HEK293 (cell line): Measurements from ENCODE around the gene TNS1.

ENCODE experiments used
- CTCF ChIA-PET: fragments of 350-600 bp; formaldehyde crosslinking; extraction: SDS; loops from one replicate; lab custom pipeline; 2021; ENCODE audit warnings: antibody characterized with exemption; lab: Yijun Ruan, JAX
- POLR2A ChIA-PET: fragments of 300-600 bp; formaldehyde crosslinking; extraction: SDS; loops from one replicate; lab custom pipeline; 2020; ENCODE audit warnings: antibody characterized with exemption, inconsistent platforms; lab: Yijun Ruan, JAX
- H3K27ac ChIP-seq: fragments of 200-500 bp; sonication (Bioruptor generic); 2 replicates; pipeline ENCODE4 v1.5.1; 2014; ENCODE audit warnings: low read depth, low read length, control low read depth, inconsistent platforms; ENCODE audit errors: extremely low read depth
- H3K36me3 ChIP-seq, 2 experiments: fragments of 200-500 bp in 1 of 2; sonication (Bioruptor generic) in 1 of 2; 1 replicate in 1 of 2; 2 replicates in 1 of 2; pipeline ENCODE4 v1.5.1; 2014 to 2017; ENCODE audit warnings: inconsistent platforms in 2 of 2, low read length in 2 of 2; ENCODE audit not compliant: control insufficient read depth in 2 of 2, insufficient read depth in 1 of 2
- H3K4me1 ChIP-seq: fragments of 200-500 bp; sonication (Bioruptor generic); 2 replicates; pipeline ENCODE4 v1.5.1; 2014; ENCODE audit warnings: mild to moderate bottlenecking, low read length, inconsistent platforms; ENCODE audit not compliant: control insufficient read depth, insufficient read depth
- H3K4me3 ChIP-seq: 2 replicates; pipeline ENCODE4 v1.5.1; 2011; ENCODE audit warnings: low read depth, mild to moderate bottlenecking, control low read depth, low read length, moderate library complexity
- H3K9me3 ChIP-seq: fragments of 200-500 bp; sonication (Bioruptor generic); 2 replicates; pipeline ENCODE4 v1.5.1; 2014; ENCODE audit warnings: low read depth, low read length, inconsistent platforms; ENCODE audit not compliant: control insufficient read depth, insufficient read depth
- BCL11B ChIP-seq: fragments of 450-650 bp; formaldehyde crosslinking; IDR thresholded peaks from 2 replicates; pipeline ENCODE4 v1.5.1; 2016; ENCODE audit warnings: low read depth, missing biosample characterization, missing genetic modification characterization
- FEZF1 ChIP-seq: fragments of 450-650 bp; formaldehyde crosslinking; IDR thresholded peaks from 2 replicates; pipeline ENCODE4 v1.5.1; 2016; ENCODE audit warnings: missing biosample characterization, missing genetic modification characterization
- GFI1B ChIP-seq: fragments of 450-650 bp; formaldehyde crosslinking; IDR thresholded peaks from 2 replicates; pipeline ENCODE4 v1.5.1; 2016; ENCODE audit warnings: missing biosample characterization, missing genetic modification characterization
- GLIS1 ChIP-seq: fragments of 450-650 bp; formaldehyde crosslinking; IDR thresholded peaks from 2 replicates; pipeline ENCODE4 v1.5.1; 2016; ENCODE audit warnings: missing biosample characterization, missing genetic modification characterization
- KLF7 ChIP-seq: fragments of 450-650 bp; formaldehyde crosslinking; IDR thresholded peaks from 2 replicates; pipeline ENCODE4 v1.5.1; 2016; ENCODE audit warnings: missing biosample characterization, missing genetic modification characterization, borderline replicate concordance
- PRDM1 ChIP-seq: fragments of 450-650 bp; formaldehyde crosslinking; IDR thresholded peaks from 2 replicates; pipeline ENCODE4; 2016; ENCODE audit warnings: missing biosample characterization, missing genetic modification characterization
- SALL2 ChIP-seq: fragments of 450-650 bp; formaldehyde crosslinking; IDR thresholded peaks from 2 replicates; pipeline ENCODE4 v1.5.0; 2017; ENCODE audit warnings: missing biosample characterization, mild to moderate bottlenecking, missing genetic modification characterization, borderline replicate concordance
- SCRT1 ChIP-seq: fragments of 450-650 bp; formaldehyde crosslinking; IDR thresholded peaks from 2 replicates; pipeline ENCODE4 v1.5.1; 2016; ENCODE audit warnings: missing biosample characterization, missing genetic modification characterization, borderline replicate concordance
- TCF7L2 ChIP-seq: IDR thresholded peaks from 2 replicates; pipeline ENCODE4 v1.6.1; 2011; ENCODE audit warnings: low read depth, mild to moderate bottlenecking, inconsistent platforms, low read length, moderate library complexity, borderline replicate concordance
- ZBTB17 ChIP-seq: fragments of 450-650 bp; formaldehyde crosslinking; IDR thresholded peaks from 2 replicates; pipeline ENCODE4 v1.5.1; 2016; ENCODE audit warnings: missing biosample characterization, missing genetic modification characterization
- ZBTB21 ChIP-seq: fragments of 450-650 bp; formaldehyde crosslinking; IDR thresholded peaks from 2 replicates; pipeline ENCODE4 v1.5.1; 2017; ENCODE audit warnings: missing biosample characterization, missing genetic modification characterization
- ZBTB48 ChIP-seq: fragments of 450-650 bp; formaldehyde crosslinking; IDR thresholded peaks from 2 replicates; pipeline ENCODE4 v1.5.1; 2016; ENCODE audit warnings: missing biosample characterization, missing genetic modification characterization
- ZBTB7A ChIP-seq: fragments of 450-650 bp; formaldehyde crosslinking; IDR thresholded peaks from 2 replicates; pipeline ENCODE4 v1.5.1; 2016; ENCODE audit warnings: low read depth, missing biosample characterization, missing genetic modification characterization
- ZNF16 ChIP-seq: fragments of 450-650 bp; formaldehyde crosslinking; IDR thresholded peaks from 2 replicates; pipeline ENCODE4 v1.5.1; 2016; ENCODE audit warnings: low read depth, missing biosample characterization, missing genetic modification characterization
- ZNF311 ChIP-seq: fragments of 450-650 bp; formaldehyde crosslinking; IDR thresholded peaks from 2 replicates; pipeline ENCODE4 v1.5.1; 2017; ENCODE audit warnings: missing biosample characterization, missing genetic modification characterization, borderline replicate concordance
- ZNF501 ChIP-seq: fragments of 450-650 bp; formaldehyde crosslinking; IDR thresholded peaks from 2 replicates; pipeline ENCODE4 v1.5.1; 2016; ENCODE audit warnings: missing biosample characterization, missing genetic modification characterization
- ZNF514 ChIP-seq: fragments of 450-650 bp; formaldehyde crosslinking; IDR thresholded peaks from 2 replicates; pipeline ENCODE4 v1.5.1; 2016; ENCODE audit warnings: missing biosample characterization, missing genetic modification characterization
- ZNF571 ChIP-seq: fragments of 450-650 bp; formaldehyde crosslinking; IDR thresholded peaks from 2 replicates; pipeline ENCODE4 v1.5.0; 2017; ENCODE audit warnings: missing biosample characterization, missing genetic modification characterization
- ZNF580 ChIP-seq: fragments of 450-650 bp; formaldehyde crosslinking; IDR thresholded peaks from 2 replicates; pipeline ENCODE4 v1.5.1; 2016; ENCODE audit warnings: missing biosample characterization, missing genetic modification characterization
- ZNF621 ChIP-seq: fragments of 450-650 bp; formaldehyde crosslinking; IDR thresholded peaks from 2 replicates; pipeline ENCODE4 v1.5.1; 2017; ENCODE audit warnings: missing biosample characterization, missing genetic modification characterization
- ZNF777 ChIP-seq: fragments of 450-650 bp; formaldehyde crosslinking; IDR thresholded peaks from 2 replicates; pipeline ENCODE4 v1.5.1; 2017; ENCODE audit warnings: missing biosample characterization, missing genetic modification characterization, borderline replicate concordance
- ZNF792 ChIP-seq: fragments of 450-650 bp; formaldehyde crosslinking; IDR thresholded peaks from 2 replicates; pipeline ENCODE4 v1.5.1; 2016; ENCODE audit warnings: missing biosample characterization, missing genetic modification characterization
- ZNF830 ChIP-seq: fragments of 450-650 bp; IDR thresholded peaks from 2 replicates; pipeline ENCODE4 v1.5.0; 2018; ENCODE audit warnings: missing biosample characterization, missing genetic modification characterization, low read depth, mild to moderate bottlenecking, moderate library complexity
- ZXDB ChIP-seq: fragments of 450-650 bp; formaldehyde crosslinking; IDR thresholded peaks from 2 replicates; pipeline ENCODE4 v1.5.1; 2016; ENCODE audit warnings: missing biosample characterization, missing genetic modification characterization
- TF ChIP-seq, protein P1 (sequence below): fragments of 450-650 bp; formaldehyde crosslinking; IDR thresholded peaks from 2 replicates; pipeline ENCODE4; 2016; ENCODE audit warnings: missing biosample characterization, missing genetic modification characterization
- TF ChIP-seq, protein P2 (sequence below): fragments of 450-650 bp; formaldehyde crosslinking; IDR thresholded peaks from 2 replicates; pipeline ENCODE4 v1.5.1; 2017; ENCODE audit warnings: missing biosample characterization, mild to moderate bottlenecking, missing genetic modification characterization, moderate library complexity
- TF ChIP-seq, protein P3 (sequence below): fragments of 450-650 bp; formaldehyde crosslinking; IDR thresholded peaks from 2 replicates; pipeline ENCODE4 v1.5.1; 2016; ENCODE audit warnings: missing biosample characterization, missing genetic modification characterization

Gene TNS1

GRCh38 chr2:217834744-217835513 lies 167.9 kb downstream of the TNS1 start:
- CTCF ChIA-PET, result interaction anchor here (0.6 to 1.2 kb wide), 3 partner anchors 43 to 172 kb away, joined by 3 to 4 read pairs (median 3); no protein-coding TSS in a partner anchor
- Histone ChIP-seq H3K9me3 (no peaks in the 10 kb centered on the region), H3K4me1 (no peaks in the 10 kb centered on the region), H3K27ac (no peak overlapping the region), H3K4me3 (no peak overlapping the region), H3K36me3 (no peaks in the 10 kb centered on the region)
- POLR2A ChIA-PET, result no interaction called here
- TF ChIP-seq ZBTB21 (no peak), ZNF571 (tag by site-specific recombination) (no peak), ZNF580 (tag by site-specific recombination) (no peak), ZNF311 (tag by site-specific recombination) (no peak), KLF7 (tag by site-specific recombination) (no peak), ZNF501 (tag by site-specific recombination) (no peak), GLIS1 (tag by site-specific recombination) (no peak), BCL11B (no peak), FEZF1 (tag by site-specific recombination) (no peak), ZNF16 (no peak)
- TF ChIP-seq, protein P1, sequence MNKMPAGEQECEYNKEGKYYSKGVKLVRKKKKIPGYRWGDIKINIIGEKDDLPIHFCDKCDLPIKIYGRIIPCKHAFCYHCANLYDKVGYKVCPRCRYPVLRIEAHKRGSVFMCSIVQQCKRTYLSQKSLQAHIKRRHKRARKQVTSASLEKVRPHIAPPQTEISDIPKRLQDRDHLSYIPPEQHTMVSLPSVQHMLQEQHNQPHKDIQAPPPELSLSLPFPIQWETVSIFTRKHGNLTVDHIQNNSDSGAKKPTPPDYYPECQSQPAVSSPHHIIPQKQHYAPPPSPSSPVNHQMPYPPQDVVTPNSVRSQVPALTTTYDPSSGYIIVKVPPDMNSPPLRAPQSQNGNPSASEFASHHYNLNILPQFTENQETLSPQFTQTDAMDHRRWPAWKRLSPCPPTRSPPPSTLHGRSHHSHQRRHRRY, result no peak
- TF ChIP-seq, protein P2, sequence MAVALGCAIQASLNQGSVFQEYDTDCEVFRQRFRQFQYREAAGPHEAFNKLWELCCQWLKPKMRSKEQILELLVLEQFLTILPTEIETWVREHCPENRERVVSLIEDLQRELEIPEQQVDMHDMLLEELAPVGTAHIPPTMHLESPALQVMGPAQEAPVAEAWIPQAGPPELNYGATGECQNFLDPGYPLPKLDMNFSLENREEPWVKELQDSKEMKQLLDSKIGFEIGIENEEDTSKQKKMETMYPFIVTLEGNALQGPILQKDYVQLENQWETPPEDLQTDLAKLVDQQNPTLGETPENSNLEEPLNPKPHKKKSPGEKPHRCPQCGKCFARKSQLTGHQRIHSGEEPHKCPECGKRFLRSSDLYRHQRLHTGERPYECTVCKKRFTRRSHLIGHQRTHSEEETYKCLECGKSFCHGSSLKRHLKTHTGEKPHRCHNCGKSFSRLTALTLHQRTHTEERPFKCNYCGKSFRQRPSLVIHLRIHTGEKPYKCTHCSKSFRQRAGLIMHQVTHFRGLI (tag by site-specific recombination), result no peak

DNA sequence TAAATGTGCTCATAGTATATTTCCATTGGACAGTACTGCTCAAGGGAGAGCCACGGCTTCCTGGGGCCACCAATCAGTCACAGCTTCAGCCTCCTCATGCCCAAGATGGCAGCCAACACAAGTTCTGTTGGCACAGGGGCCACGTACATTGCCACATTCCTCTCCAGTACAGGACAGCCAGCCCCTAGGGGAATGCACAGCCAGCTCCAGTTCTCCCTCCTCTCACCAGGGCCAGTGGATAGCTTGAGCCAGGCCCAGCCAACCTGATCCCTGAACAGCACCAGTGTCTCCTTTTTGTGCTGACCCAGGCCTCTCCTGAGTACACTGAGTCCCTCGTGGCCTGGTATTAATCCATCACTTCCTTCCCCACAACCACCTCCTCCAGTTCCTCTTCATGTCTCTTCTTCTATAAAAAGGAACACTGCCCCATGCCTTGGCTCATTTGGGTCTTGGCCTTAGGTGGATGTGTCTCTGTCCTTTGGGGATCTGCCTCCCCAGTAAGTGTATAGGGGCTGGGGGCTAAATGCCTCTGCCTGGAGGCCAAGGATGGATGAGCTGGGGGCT lies 168.7 kb downstream of the TNS1 start:
- ChIA-PET POLR2A (no interaction called here), CTCF (interaction anchor here (0.6 to 1.1 kb wide), 2 partner anchors 12 to 171 kb away, joined by 3 read pairs; no protein-coding TSS in a partner anchor)
- H3K9me3 ChIP-seq, result no peaks in the 10 kb centered on the region

DNA sequence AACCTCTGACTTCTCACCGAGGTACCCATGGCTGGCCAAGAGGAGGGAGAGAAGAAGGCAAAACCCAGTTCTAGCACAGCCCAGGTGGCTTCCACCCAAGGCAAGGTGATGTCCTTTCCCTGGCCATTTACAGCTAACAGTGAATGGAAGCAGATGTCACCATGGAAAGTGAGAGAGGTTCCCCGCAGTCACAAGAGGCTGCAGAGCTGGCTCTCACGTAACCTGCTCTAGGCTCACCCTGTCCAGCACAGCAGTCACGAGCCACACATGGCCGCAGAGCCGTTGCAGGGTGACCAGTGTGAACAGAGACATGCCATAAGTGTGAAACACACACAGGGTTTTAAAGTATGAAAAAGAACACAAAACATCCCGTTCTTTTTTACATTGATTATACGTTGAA lies 169.4 kb downstream of the TNS1 start:
- CTCF ChIA-PET, result interaction anchor here (0.6 to 1.1 kb wide), 2 partner anchors 12 to 54 kb away, joined by 3 to 4 read pairs; no protein-coding TSS in a partner anchor
- TF ChIP-seq ZNF514 (tag by site-specific recombination) (no peak), GFI1B (no peak), ZNF621 (no peak), ZNF777 (no peak), SALL2 (tag by site-specific recombination) (no peak), SCRT1 (tag by site-specific recombination) (no peak), ZBTB7A (no peak), ZBTB17 (tag by site-specific recombination) (no peak), PRDM1 (tag by site-specific recombination) (no peak), ZNF792 (no peak), ZBTB48 (tag by site-specific recombination) (no peak), ZXDB (tag by site-specific recombination) (no peak), ZNF830 (tag by site-specific recombination) (no peak), ZNF501 (tag by site-specific recombination) (no peak)
- TF ChIP-seq, protein P3, sequence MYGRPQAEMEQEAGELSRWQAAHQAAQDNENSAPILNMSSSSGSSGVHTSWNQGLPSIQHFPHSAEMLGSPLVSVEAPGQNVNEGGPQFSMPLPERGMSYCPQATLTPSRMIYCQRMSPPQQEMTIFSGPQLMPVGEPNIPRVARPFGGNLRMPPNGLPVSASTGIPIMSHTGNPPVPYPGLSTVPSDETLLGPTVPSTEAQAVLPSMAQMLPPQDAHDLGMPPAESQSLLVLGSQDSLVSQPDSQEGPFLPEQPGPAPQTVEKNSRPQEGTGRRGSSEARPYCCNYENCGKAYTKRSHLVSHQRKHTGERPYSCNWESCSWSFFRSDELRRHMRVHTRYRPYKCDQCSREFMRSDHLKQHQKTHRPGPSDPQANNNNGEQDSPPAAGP (tag by site-specific recombination), result no peak

More for the DNA sequence above, 168.7 kb downstream of the TNS1 start:
- Histone ChIP-seq H3K27ac (no peak overlapping the region), H3K4me3 (no peak overlapping the region), H3K36me3 (no peaks in the 10 kb centered on the region), H3K4me1 (no peaks in the 10 kb centered on the region)
- no peak for TF ChIP-seq TCF7L2
- no peak for TF ChIP-seq ZNF16
- TF ChIP-seq ZNF830 (tag by site-specific recombination), result no peak

More for the DNA sequence above, 169.4 kb downstream of the TNS1 start:
- H3K27ac ChIP-seq, result no peak overlapping the region
- no peaks in the 10 kb centered on the region for H3K9me3 ChIP-seq
- H3K4me3 ChIP-seq, result no peak overlapping the region
- no peaks in the 10 kb centered on the region for H3K36me3 ChIP-seq
- POLR2A ChIA-PET, result no interaction called here
- no peaks in the 10 kb centered on the region for H3K4me1 ChIP-seq
